Stimulated activated CD8-positive, alpha-beta memory T cell treated with anti-CD3 and anti-CD28 coated beads, Interleukin-15, amount 100 ng/mL, for 48 hours (primary cell): ENCODE measurements around the gene ASZ1.

Experiments
- DNase-seq, 2 donors: peaks; one replicate each; pipeline ENCODE4 v3.0.0-alpha.2; 2020; ENCODE audit warnings: low read depth in 2 of 2

ASZ1 gene

DNA sequence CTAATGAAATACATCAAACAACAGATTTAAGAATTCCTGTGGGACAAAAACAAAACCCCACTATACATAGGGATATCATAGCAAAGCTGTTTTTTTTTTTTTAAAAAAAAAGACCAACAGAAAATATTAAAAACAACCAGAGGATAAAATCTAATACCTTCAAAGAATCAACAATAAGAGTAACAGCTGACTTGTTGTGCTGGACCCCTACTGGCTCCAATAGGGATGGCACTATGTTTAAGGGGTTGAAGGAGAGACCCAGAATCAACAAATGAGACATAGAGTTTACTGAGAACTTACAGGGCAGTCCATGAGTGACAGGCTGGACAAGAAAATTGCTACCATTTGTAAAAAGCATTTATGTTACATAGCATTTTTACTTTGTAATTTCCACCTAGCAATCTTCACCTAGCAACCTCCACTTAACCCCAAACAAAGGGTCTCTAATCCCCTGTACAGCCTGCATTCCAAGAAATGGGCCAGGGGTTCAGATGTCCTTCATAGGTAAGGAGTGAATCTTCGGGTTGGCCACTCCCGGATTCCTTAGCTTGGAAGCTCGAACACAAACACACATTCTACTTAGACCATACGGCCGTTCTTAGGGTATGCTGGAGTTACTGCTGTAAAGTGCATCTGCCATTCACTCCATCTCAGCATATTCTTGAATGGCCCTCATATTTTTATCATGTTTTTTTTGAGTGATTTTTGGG is 25.8 kb downstream of the ASZ1 start:
- no peak for DNase-seq

DNA sequence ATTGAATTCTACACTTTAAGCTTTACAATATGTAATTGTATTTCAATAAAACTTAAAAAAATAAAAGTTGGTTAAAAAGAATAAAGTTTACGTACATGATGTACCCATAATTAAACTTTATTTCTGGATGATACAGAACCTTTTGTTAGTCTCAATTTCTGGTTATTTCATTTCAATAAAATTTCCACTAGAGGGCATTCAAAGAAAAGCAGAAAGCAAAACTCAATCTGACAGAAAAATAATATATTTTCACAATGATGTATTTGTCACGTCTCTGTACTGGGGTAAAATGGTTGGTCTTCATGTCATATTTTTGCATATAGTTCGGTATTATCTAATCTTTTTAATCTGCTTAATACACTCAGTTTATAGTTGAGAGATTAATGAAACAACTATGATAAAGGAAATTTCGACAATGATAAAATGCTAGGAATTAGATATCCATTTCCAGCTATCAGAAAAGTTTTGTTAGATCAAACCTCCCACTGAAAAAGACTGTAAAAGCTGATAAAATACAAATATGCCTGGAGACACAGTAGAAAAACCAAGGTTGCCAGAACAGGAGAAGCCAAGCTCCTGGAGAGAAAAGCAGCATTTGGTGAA is 27.4 kb downstream of the ASZ1 start:
- no peak for DNase-seq

GRCh38 chr7:117395743-117396142 is 31.6 kb downstream of the ASZ1 start:
- DNase-seq = no peak

- no peak for DNase-seq
These were observed 33.5 kb downstream of the ASZ1 start for GRCh38 chr7:117393781-117394180.

DNA sequence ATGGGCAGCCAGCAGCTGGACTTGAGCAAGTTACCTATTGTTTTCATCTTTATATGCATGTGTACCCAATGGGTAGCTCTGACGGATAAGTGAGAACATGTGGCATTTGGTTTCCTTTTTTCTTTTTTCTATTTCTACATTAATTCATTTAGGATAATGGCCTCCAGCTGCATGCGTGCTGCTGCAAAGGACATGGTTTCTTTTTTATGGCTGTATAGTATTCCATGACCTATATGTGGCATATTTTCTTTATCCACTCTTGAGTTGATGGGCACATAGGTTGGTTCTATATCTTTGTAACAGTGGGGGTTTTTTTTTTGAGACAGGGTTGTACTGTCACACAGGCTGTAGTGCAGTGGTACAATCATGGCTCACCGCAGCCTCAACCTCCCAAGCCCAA is 37.4 kb downstream of the ASZ1 start:
- DNase-seq = no peak

- DNase-seq = no peak
These were observed 41.1 kb downstream of the ASZ1 start for GRCh38 chr7:117386110-117386706.

- DNase-seq = no peak
These were observed 41.8 kb downstream of the ASZ1 start for GRCh38 chr7:117385363-117386109.

DNA sequence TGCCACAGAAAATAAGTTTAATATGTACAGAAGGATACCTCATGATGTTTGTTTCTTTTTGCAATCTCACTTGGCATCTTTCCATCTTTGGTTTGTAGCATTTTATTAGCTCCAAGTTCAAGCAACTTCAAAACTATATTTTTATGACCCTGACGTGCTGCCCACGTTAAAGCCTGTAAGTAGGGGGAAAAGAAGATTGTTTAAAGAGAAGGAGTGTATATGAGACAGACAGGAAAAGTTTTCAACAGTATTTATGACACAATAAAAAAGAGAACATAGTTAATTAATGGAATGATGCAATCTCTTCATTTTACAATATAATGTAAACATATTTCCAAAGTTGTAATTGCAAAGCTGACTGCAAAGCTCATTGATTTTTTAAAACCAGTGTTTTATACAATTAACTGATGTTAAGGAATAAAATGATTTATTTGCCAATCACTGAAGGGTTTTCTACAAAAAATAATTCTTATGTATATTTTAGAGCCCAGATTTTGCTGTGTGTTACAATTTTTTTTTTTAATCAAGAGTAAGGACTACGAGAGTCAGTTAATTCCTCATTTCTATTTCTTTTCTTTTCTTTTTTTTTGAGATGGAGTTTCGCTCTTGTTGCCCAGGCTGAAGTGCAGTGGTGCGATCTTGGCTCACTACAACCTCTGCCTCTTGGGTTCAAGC is 42.5 kb downstream of the ASZ1 start:
- no peak for DNase-seq

DNA sequence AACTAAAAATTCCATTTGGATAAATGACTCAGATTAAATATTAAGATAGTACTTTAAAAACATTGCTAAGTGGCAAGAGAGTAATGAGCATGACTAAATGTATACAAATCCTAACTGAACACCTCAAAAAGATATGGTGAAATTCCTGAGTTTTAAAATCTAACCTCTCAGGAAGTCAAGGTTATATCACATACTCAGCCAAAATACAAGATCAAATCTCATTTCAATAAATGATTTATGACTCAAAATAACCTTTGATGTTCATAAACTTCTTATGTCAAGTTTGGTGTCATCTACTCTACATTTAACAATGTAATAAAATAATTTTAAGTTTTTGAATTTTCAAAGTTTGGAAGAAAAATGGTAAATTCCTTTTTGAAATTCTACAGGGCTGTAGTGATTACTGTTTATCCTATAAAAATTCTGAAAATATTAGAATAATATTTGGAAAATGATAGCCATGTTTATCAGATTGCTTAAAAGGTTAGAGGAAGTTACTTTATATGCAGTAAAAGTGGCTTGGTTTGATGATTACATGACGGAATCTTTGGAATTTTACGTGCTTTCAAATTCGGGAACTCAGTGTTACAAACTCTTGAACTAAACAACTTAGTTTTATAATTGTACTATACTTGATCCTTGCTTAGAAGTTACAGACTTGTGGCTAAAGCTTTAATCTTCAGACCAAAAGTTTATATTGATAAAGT is 43.7 kb downstream of the ASZ1 start:
- no peak for DNase-seq

DNA sequence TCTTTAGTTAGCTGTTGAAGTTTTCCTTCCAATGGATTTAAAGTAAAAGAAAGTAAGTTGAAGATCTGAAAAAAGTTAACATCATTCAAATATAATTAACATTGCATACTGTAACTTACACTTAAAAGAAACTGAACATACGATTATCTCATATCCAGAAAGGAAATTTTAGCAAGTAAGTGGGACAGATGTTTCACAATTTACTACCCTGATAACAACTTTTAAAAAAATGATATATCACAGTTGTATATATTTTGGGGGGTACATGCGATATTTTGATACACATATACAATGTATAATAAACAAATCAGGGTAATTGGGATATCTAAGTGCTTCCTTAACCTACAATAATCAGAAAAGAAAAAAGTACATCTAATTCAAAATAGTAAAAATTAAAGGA is 44.2 kb downstream of the ASZ1 start:
- DNase-seq = no peak

- no peak for DNase-seq
These were observed 45.9 kb downstream of the ASZ1 start for GRCh38 chr7:117381362-117381761.

- no peak for DNase-seq
These were observed 51.9 kb downstream of the ASZ1 start for GRCh38 chr7:117375380-117375779.

DNA sequence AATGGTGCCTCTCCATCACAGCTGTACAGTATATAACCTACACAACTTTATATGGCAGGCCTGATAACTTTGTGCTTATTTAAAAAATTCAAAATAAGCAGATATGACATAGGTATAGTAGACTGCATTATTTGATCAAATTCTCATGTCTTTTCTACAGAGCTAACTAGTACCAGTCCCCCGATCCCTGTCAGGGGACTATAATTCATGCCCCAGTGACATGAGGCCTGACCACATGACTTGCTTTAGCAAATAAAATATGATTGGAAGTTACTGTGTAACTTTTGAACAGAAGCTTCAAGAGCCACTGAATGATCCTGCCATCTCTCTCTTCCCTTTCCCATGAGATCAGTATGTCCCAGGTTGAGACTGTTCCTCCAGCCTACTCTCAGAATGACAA is 55.2 kb downstream of the ASZ1 start:
- DNase-seq = no peak

- no peak for DNase-seq
These were observed 62.8 kb downstream of the ASZ1 start for GRCh38 chr7:117364339-117365080.

- DNase-seq = no peak
These were observed 64.9 kb downstream of the ASZ1 start for GRCh38 chr7:117362294-117362888.

DNA sequence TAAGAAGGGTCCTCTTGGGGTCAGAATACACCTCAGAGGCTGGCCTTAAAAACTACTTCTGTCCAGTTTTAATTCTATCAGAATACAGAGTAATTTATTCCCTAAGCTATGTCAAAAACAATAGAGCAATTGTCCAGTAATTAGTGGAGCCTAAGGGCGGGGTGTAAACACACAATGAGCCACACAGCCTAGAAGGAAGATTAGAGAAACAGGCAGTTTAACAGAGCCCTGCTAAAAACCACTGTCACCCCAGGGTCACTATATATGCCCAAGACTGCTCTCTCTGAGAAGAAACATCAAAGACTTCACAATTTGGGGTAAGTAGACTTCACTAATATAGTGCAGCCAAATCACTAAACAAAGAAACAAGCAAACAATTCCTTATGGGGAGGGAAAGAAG is 77.3 kb downstream of the ASZ1 start:
- no peak for DNase-seq

DNA sequence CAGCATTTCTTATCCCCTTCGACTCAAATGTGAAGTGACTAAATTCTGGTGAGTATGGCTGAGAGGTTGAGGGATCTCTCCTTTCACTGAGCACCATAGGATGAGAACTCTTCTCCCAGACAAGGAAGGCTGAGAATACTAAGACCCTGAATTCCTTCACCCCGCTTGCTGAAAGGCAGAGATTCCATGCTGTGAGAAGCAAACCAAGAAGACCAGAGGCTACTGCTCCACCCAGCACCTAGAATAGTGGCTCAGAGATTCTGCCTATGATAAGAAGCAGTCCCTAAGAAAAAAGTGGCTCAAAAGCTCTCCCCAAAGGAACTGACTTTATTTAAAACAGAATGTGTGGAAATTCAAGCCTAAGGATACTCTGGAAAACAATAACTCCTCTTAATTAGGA is 77.7 kb downstream of the ASZ1 start:
- DNase-seq = no peak

DNA sequence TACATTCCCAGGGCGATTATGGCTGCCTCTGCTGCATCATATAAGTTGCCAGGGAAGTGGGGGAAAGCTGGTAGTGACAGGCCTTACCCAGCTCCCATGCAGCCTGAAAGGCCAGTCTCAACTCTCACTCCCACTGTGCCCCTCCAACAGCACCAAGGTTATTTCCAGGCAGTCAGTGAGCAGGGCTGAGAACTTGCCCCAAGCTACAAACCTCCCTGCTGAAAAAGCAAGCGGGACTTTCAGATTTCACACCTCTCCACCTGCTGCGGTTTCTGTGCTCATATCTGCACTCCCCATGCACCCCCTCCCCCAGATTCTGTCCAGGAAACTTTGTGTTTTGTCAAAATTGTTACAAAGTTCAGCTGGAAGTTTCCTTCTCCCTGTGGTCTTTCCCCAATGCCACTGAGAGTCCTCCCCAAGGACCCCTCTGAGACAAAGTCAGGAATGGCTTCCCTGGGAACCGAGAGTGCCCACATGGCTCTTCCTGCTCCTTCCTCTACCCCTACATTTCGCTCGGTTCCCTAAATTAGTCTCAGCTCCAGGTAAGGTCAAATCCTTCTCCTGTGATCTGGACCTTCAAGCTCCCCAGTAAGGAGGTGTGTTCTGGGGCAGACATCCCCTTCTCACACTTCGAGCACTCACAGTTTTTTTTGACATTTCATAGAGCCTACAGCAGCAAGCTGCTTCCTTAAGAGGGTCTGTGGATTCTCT is 79.2 kb downstream of the ASZ1 start:
- DNase-seq = no peak

GRCh38 chr7:117347480-117347879 is 79.8 kb downstream of the ASZ1 start:
- no peak for DNase-seq

DNA sequence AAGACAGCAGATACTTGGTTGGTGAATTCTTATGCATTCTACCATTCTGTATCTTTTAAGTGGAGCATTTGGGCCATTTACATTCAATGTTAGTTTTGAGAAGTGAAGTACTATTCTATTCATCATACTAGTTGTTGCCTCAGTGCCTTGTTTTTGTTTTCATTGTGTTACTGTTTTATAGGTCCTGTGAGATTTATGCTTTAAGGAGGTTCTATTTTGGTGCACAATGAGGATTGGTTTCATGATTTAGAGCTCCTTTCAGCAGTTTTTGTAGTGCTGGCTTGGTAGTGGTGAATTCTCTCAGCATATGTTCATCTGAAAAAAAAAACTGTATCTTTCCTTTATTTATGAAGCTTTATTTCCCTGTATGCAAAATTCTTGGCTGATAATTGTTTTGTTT is 81.1 kb downstream of the ASZ1 start:
- no peak for DNase-seq
